ENCODE results near the gene LMX1B.
"Not testable (repeated sequence)": the region's sequence is repeated elsewhere in the genome, so short reads cannot be mapped to it uniquely, and the experiment has no call there.

Gene LMX1B

DNA sequence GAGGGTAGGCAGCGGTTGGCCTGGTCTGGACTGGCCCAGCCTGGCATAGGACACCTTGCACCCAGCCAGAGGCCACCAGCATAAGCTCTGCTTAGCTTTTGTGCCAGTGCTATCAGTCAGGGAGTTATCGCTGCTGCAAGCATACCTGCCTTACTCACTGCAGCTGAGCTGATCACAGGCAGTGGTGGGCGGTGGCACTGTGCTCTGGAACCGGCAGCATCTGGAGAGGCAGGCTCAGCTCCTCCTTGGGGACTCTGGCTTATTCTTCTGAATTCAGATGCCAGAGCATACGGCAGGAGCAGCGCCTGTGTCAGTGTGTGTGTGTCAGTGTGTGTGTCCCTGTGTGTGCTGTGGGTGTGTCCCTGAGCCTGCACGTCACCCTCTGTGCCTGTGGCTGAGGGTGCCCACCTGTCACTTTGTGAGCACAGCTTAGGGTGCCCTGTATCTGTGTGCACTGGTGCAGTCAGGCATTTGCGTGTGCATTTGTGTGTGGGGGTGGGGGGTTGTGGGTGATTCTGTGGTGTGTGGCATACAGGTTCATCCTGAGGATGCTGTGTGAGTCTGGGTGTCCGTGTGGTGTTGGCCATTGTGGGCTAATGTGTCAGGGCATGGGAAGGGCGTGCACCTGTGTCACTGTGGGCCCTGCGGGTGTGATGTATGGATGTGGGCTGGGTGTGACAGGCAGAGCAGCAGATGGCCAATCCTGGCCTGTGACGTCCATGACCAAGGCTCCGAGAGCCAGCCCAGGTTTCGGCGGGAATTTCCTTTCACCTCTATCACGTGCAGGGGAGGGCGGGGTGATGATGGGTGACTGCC is 23.5 kb downstream of the LMX1B start:
- DNase-seq = no peak

DNA sequence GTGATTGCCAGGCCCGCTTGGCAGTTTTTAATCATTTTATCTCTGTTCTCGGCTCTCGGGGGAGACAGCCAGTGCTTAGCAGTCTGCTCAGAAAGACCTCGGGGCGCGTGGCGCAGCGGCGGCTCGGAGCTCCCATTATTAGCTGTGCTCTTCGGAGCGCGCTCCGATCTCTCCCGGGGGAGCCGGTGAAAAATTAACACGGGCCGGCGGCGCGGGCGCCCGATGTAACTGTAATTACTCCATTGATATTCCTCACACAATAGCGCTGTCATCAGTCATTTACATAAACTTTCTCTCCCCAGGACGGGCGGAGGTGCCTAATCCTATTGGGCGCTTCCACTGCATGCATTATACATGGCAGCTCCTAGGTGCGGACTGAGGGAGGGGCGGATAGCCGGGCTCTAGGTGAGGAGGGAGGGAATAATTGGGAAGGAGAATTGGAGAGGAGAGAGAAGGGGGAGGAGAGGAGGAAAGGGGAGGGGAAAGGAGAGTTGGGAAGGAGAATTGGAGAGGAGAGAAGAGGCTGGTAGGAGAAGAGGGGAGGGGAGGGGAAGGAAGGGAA is 24.9 kb downstream of the LMX1B start:
- peak; percentile 26 for DNase-seq

DNA sequence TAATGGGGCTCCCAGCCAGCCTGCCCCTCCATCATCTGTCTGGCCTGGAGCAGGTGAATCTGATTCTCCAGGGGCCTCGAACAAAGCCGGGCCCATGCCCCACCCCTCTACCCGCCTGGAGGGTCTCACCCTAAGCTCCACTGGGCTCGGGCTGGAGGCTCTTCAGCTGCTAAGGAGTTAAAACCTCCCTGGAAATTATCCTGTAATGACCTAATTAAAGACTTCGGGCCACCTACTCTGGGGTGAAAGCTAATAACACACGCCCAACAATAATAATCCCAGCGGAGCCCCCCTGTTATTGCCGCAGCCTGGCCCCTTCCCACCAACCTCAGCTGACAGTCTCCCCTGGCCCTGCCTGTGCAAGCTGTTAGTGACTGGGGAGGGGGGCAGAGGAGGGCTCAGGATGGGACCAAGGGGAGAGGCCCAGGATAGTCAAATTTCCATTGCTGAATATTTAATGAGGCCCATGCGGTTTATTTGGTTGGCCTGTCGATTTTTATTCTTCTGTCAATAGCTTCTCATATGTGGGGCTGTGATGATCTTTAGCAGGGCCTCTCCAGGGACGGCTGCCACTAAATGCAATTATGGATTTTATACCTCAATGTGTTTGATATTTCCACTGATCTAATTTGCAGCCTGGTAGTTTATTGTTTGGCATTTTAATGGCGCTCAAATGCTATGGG is 25.7 kb downstream of the LMX1B start:
- no peak for DNase-seq

DNA sequence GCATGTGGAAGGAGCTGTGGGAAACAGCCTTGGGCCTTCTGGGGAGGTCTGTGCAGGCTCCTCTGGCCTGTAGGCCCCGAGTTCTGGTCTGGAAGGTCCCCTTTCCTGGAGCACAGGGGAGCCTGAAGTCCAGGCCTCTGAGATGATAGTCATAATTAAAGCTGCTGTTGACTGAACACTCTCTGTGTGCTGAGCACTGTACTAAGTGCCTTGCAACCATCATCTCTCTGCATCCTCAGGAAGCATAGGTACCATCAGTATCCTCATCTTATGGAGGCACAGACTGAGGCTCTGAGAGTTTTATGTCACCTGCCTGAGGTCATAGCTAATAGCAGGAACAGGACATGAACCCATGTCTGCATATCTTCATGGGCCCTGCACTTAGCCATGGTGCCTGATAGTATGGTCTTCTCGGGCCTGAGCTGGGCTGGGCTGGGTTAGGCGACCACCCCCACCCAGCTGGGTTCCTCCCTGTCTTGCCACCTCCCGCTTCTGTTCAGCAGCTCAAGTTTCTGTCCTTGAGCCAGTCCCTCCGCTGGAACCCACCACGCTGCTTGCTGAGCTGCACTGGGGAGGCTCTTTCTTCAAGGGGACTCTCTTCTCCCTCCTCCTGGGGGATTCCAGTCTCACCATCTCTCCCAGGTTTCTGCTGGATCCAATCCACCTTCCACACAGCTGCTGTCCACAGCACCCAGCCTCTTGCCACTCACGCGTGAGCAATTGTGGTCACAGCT is 27.6 kb downstream of the LMX1B start:
- DNase-seq = no peak

DNA sequence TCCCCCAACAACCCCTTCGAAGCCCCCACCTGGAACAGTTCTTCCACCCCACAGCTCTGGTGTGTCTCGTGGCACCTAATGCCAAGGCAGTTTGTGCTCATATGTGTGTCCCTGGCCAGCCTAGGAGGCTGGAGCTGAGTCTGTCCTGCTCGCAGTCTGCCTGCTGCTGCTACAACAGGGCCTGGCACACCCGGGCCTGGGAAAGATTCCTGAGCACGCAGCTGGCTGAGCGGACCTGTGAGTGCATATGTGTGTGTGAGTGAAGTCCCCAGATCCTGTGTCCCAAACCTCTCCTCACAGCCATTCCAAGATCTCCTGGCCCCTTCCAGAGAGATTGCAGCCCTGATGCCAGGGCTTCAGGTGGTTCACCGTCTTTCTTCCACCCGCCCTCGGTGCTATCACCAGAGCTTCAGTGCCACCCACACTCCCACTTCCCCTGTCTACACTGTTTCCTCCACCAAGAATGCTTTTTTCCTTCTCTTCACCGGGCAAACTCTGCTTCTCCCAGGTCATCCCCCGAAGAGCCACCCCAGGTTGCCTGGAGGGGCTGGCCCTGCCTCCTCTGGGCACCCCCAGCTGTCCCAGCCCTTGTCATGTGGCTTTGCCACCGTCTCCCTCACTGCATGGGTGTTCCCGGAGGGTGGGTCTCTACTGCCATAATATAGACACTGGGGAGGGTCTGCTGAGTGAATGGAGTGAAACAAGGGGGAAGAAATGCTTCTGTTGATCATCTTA is 28.4 kb downstream of the LMX1B start:
- no peak for DNase-seq

DNA sequence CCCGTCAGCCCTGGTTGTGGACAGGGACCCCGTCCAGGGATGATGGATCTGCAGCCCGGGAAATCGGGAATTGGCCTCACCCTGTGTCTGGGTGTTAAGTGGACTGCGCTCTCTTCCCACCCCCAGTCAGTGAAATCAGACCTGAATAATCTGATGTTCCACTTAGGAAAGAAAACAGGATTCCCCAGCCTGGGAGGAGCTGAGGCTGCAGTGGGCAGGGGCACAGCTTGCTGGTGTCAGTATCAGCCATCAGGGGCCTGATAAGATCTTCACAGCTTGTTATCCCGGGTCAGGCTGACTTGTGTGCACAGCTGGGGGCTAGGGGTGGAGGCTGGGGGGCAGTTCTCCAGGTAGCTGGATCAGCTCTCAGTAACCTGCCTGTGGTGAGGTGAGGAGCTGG is 29.1 kb downstream of the LMX1B start:
- DNase-seq = no peak

DNA sequence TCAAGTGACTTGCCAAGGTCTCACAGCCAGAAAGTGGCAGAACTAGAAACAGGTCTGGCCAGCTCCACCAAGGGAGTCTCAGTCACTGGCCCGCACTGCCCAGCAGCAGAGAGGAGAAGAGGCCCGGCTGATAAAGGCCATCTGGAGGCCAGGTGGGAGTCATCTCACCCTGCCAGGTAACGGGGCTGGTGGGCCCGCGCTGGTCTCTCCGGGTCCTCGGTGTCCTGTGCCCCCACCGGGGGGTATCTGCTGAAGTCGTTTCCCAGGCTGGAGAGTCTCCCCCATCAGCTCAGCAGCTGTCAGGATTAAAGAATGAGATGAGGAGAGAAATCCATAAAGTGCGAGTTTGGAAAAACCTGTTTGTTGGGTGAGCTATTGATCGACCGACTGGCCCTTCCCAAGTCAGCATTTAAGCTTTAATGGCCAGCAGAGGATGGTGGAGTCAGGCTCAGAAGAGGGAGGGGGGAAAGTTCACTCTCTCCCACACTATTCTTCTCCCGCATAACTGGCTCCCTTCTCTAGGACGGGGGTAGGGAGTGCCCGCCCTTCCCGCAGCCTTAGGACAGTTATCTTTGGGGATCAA is 30.3 kb downstream of the LMX1B start:
- DNase-seq = no peak

DNA sequence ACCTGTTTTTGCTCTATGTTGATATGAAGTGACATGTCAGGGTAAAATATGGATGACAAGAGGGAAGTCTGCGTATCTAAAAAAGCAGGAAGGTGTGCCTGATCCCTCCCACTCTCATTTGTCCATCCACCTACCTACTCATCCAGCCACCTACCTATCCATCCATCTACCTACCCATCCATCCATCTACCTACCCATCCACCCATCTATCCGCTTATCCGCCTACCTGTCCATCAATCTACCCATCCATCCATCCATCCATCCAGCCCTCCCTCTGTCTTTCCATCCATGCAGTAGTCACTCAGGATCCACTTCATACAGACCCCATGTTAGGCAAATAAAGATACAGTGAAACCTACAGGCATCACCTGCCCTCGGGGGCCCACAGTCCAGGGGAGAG is 32.4 kb downstream of the LMX1B start:
- no peak for DNase-seq

DNA sequence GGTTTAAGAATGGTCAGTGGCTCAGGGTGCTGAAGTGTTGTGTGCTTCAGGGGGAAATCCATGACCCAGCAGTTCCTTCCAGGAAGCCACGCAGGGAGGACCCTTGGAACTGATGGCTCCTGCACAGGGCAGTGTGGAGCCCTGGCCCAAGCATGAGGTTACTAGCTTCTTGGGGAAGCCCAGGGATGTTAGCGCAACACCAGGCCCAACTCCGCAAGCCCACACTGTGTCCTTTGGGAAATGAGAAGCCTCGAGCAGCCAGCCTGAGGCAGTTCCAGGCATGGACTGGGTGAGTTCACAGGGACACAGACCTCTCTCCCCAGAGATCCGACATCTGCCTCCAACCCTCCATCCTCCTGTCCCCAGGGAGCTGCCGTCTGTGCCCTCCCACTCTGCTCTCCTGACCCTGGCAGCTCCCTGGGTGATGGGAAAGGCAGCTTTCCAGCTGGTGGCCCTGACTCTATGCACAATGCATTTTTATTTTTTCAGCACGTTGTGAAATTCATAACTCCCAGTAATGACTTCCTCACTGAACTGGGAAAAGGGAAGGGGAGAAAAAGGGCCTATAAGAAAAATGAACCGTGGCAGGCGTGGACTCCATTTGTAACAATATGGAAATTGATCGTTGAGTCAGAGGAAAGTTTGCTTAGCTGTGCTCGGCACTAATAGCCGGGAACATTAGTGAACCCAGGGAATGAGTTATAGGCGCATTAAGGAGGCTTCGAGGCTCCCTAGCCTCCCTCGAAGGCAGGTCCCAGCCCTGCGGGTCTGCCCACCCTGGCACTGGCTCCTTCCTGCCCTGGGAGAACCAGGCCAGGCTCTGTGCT is 34.1 kb downstream of the LMX1B start:
- no peak for DNase-seq

DNA sequence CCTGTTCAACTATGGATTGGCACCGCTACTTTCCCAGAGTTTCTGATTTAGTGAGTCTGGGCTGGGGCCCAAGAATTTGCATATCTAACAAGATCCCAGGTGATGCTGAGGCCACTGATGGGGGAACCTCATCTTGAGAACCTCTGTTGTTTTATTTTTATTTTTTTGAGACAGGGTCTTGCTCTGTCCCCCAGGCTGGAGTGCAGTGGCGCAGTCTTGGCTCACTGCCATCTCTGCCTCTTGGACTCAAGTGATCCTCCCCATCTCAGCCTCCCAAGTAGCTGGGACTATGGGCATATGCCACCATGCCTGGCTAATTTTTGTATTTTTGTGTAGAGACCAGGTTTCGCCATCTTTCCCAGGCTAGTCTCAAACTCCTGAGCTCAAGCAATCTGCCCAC is 35.7 kb downstream of the LMX1B start:
- DNase-seq = no peak

DNA sequence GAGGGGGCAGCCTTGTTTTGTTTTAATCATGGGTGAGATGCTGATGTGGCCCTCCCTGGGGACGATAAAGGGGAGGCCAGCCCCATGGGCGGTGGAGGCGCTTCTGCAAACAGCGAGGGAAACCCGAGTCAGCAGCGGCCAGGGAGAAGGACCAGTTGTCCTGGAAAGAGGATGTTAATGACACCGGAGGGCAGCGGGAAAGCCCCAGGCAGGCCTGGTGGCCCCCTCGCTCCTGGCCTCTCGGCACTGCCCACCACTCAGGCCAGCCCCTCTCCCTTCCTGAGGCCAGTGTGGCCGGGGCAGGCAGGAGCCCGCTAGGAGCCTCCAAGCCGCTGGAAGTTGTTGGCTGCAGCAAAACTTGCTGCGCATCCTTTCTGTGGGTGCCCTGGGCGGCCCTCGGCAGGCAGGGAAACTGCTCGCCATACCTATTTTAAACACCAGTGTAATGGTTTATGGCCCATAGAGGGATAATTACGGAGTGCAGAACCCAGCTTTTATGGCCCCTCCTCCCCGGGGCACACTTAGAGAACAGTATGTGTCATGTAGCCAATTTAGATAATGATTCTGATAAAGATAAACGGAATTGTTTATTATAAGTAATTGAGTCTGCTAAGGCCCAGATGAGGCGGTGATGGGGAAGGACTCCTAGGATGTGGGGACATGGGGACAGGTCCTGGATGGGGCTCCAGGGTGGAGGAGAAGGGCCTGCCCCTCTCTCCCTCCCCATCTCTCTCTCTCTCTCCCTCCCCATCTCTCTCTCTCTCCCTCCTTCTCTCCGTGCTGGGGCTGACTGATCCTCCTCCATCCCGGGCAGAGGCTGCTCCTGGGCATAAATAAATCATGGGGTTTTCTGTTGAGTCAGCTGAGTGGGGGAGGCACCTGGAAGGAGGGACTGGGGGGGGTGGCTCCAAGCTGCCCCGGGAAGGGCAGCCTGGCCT is 36.9 kb downstream of the LMX1B start:
- DNase-seq = no peak

DNA sequence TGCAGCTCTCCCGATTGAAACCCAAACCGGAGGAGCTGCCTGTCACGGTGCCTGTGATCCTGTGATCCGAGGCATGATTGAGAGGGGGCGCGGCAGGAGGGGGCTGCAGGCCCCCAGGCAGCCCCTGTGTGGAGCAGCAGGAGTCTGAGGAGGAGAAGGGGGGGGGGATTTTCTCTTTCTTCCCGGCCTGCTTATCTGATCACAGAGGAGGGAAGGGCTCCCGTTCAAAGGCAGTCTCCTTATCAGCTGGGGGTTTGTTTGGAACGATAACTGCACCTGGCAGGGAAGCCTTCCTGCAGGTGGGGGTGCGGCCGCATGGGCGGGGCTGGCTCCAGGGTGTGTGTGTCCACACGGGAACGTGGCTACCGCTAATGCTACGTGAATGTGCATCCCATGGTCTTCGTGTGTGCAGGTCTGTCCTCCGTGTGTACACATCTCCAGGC is 38.4 kb downstream of the LMX1B start:
- no peak for DNase-seq

DNA sequence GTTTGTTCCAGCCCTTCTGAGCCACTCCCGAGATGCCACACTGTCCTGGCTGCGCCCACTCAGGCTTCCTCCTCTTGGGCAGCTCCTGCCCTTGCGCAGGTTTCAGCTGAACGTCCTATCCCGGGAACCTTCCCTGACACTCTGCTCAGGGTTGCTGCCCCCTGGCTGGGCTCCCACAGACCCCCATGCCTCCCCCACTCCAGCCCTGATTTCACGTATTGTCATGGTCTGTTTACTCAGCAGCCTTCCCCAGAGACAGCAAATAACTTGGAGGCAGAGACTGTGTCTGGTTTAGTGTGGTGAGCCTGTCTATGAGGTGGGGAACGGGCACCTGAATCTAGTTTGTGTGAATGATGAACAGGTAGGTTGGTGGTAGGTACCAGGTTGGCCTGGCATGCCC is 40.4 kb downstream of the LMX1B start:
- DNase-seq = no peak

DNA sequence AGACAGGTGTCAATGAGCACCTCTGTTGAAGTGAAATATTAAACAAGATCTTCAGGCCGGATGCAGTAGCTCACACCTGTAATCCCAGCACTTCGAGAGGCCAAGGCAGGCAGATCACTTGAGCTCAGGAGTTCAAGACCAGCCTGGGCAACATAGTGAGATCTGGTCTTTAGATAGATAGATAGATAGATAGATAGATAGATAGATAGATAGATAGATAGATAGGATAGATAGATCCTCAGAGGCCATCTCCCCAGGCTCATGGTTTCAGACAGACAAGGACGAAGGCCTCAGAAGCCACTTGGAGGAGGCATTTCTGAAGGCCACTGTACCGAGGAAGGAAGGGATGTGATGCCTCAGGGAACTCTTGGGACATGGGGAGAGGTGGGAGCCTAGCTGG is 42.5 kb downstream of the LMX1B start:
- not testable (repeated sequence) for DNase-seq

DNA sequence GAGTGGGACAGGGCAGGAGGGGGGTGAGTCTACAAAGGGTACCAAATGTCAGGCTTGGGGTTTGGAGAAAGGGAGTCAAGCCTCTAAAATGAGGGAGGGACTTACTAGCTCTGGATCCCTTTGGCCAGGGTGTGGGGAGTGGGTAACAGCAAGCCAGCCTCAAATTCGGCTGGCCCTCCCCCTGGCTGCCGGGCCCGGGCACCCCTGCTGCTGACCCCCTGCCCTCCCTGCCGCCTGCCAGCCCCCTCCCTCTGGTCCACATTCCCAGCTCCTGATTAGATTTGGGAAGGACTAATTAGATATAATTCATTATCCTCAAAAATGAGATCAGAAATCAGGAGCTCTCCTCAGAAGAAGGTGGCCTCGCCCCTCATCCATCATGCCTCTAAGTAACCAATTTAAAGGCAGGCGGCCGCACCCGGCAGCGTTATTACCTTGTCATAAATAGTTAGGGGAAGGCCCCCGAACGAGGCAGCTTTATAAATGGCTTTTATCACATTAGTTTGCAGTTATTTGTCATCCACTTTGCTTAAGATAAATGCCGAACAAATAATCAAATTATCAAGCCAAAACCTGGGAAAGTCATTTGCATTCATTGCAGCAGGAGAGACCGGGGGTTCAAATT is 44.6 kb downstream of the LMX1B start:
- no peak for DNase-seq

DNA sequence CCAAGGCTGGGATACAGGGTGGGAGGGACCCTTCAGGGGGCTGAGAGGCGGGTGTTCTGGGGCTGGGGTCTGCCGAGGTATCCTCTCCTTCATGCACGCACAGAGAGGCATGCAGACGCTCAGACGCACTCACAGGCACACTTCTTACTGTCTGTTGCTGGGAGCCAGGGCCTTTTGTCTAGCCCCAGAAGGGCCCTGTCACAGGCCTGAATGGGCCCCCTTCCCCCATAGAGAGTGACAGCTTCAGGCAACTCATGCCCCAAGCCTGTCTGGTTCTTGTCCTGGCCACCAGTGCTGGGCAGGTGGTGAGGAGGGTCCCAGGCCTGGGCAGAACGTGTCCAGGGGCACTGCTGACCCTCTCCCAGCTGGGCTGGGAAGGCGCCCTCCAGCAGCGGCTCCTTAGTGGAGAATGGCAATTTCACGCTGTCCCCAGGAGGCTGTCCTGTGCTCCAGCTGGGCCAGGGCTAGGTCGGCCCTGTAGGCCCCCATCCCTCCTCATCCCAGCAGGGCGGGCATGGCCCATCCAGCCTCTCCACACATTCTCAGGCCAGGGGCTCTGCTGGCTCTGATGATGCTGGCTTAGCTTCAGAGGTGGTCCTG is 45.3 kb downstream of the LMX1B start:
- DNase-seq = no peak

DNA sequence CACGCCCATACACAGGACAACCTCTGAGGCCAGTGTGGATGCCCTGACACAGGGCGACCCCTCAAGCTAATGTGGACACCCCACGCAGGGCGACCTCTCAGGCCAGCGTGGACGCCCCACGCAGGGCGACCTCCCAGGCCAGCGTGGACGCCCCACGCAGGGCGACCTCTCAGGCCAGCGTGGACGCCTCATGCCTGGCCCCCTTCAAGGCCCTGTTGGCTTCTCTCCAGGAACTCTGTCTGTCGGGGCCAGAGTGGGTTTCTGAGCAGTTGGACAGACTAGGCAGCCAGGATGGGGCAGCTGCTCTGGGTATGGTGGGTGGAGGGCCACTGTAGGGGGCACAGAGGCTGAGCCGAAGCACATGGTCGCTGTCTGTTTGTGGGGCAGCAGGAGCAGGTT is 47.4 kb downstream of the LMX1B start:
- no peak for DNase-seq

DNA sequence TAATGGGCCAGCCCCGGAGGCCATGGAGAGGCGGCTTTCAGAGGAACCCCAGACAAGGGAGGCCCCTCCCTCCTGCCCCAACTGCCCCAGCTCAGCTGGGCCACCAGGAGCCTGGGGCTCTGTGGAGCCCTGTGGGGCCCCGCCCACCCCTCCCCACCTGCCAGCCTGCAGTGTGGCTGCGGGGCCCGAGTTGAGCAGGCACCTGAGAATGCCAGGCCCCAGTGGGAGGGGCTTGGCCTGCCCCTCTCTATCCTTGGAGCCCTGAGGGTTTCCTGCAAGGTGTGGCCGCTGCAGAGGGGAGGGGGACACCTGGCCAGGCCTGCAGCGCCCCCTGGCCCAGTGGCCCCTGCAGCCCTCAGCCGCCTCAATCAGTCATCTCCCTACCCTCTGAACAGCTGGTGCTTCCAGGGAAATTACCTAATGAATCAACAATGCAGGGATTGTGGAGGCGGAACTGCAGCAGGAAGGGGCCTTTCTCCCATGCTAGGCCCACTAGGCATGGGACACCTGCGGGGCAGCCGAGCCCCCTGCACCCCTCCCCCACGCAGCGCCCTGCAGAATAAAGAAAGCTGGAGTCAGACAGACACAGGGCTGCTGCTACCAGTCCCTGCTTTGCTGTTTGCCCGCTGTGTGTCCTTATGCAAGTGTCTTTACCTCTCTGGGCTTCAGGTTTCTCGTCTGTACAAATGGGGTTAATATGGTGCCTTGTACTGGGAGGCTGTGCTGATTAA is 48.0 kb downstream of the LMX1B start:
- peak; percentile 38 for DNase-seq

DNA sequence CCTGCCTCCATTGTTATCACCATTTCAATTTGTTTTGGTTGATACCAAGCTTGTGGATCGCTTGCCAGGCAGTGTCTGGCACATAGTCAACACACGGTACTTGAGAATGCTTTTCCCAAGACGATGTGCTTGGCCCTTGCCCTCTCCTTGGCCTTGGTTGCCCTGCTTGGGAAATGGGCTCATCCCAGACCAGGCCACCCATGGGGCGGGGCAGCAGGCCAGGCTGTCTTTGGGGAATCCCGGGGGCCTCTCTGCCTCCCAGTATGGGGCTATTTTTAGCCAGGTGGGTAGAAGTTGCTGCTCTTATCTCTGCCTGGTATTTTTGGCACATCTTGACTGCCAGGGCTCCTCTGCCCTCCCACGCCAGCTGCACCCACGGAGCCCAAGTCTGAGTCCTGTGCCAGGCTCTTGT is 49.9 kb downstream of the LMX1B start:
- no peak for DNase-seq
